ENCODE measurements around the gene CBLB.

Gene CBLB

DNA sequence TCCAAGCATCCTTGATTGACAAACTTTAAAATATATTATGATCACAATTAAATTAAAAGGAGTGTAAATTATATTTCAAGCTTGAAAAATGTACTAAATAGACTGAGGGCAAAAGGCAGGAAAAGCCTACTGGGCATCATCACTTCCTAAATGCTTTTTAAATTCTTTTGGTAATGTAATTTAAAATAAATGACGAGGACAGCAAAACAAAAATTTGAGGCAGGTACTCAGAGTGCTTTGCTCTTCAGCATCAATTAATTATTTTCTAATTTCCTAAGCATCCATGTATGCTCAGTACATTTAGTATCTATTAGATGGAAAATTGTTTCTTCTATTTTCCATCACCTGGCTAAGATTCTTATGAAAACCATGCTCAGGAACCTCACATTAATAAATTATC lies 5.2 kb downstream of the CBLB start:
- TF ChIP-seq, protein P1, sequence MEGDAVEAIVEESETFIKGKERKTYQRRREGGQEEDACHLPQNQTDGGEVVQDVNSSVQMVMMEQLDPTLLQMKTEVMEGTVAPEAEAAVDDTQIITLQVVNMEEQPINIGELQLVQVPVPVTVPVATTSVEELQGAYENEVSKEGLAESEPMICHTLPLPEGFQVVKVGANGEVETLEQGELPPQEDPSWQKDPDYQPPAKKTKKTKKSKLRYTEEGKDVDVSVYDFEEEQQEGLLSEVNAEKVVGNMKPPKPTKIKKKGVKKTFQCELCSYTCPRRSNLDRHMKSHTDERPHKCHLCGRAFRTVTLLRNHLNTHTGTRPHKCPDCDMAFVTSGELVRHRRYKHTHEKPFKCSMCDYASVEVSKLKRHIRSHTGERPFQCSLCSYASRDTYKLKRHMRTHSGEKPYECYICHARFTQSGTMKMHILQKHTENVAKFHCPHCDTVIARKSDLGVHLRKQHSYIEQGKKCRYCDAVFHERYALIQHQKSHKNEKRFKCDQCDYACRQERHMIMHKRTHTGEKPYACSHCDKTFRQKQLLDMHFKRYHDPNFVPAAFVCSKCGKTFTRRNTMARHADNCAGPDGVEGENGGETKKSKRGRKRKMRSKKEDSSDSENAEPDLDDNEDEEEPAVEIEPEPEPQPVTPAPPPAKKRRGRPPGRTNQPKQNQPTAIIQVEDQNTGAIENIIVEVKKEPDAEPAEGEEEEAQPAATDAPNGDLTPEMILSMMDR (IDR thresholded peaks at IDR 0.05; ENCODE audit: insufficient read depth, low read length, missing control alignments), result no peak
- ChIA-PET CTCF (interaction anchor here (1.2 kb wide), 1 partner anchor 258 kb away, joined by 3 read pairs; no protein-coding TSS in a partner anchor), POLR2A (interaction anchor here (1.1 kb wide), 1 partner anchor 10 kb away, joined by 4 read pairs; no protein-coding TSS in a partner anchor)
- no peak overlapping the region for H3K4me3 ChIP-seq (ENCODE audit: low read depth, low read length)
- no peak for DNase-seq (ENCODE audit: low read depth, low spot score)

DNA sequence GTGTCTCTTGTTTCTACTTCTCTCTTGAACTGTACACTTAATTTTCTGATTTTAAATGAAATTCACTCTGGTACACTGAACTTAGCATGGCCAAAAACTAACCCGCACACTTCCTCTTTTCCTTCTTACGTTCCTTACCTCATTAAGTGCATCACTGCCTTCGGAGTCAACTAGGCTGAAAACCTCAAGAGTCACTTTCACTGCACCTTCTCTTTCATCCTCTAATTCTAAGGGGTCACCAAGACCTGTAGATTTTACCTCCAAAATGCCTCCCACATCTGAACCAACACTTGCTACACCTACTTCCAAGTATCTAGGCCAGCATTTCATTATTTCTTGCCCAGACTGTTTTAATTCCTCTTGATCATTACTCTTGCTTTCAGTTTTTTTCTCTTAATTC lies 6.6 kb downstream of the CBLB start:
- no peak for DNase-seq (ENCODE audit: low read depth, low spot score)
- TF ChIP-seq, protein P1 (IDR thresholded peaks at IDR 0.05; ENCODE audit: insufficient read depth, low read length, missing control alignments), result no peak
- ChIA-PET CTCF (interaction anchor here (0.7 to 1.3 kb wide), 3 partner anchors 15 to 259 kb away, joined by 3 read pairs; no protein-coding TSS in a partner anchor), POLR2A (no interaction called here)
- H3K4me3 ChIP-seq (ENCODE audit: low read depth, low read length), result no peak overlapping the region

DNA sequence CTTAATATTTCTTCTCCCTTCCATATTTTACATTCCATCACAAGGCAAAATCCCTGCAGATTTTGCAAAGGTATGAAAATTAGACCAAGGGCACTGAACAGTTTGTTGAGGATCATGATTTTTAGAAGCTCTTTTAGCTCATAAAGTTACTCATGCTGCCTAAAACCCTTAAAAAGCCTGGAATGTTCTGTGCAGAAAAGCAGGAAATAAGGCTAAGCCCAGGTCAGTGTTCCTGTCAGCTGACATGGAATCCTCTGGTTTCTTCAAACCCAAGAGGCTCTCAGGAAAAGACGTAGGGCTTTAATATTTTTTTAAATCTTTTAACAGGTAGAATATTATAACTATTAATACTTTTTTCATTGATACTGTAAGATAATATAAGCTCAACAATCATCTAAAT lies 8.2 kb downstream of the CBLB start:
- no peak for DNase-seq (ENCODE audit: low read depth, low spot score)
- TF ChIP-seq, protein P1 (IDR thresholded peaks at IDR 0.05; ENCODE audit: insufficient read depth, low read length, missing control alignments), result no peak
- CTCF ChIA-PET, result no interaction called here
- H3K4me3 ChIP-seq (ENCODE audit: low read depth, low read length), result no peak overlapping the region
- POLR2A ChIA-PET, result no interaction called here

DNA sequence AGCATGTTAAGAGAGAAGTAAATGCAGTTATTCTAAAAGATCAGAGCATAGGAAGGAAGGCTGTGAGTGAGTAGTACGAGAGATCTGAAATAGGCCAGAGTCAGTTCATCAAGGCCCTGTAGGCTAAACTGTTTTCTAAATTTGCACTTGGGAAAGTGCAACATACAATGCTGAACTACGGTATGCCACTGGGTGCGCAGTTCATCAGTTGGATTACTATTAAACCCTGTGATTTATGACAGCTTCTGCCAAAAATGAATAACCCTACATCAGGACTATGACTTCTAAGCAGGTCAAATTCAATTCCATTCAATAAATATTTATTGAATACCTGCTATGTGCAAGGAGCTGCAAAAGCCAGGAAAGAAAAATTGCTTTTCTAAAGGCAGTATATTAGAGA lies 10.8 kb downstream of the CBLB start:
- ChIA-PET POLR2A (interaction anchor here (0.7 kb wide), 1 partner anchor 9 kb away, joined by 3 read pairs; no protein-coding TSS in a partner anchor), CTCF (no interaction called here)
- H3K4me3 ChIP-seq (ENCODE audit: low read depth, low read length), result no peak overlapping the region
- DNase-seq (ENCODE audit: low read depth, low spot score), result no peak
- TF ChIP-seq, protein P1 (IDR thresholded peaks at IDR 0.05; ENCODE audit: insufficient read depth, low read length, missing control alignments), result no peak

DNA sequence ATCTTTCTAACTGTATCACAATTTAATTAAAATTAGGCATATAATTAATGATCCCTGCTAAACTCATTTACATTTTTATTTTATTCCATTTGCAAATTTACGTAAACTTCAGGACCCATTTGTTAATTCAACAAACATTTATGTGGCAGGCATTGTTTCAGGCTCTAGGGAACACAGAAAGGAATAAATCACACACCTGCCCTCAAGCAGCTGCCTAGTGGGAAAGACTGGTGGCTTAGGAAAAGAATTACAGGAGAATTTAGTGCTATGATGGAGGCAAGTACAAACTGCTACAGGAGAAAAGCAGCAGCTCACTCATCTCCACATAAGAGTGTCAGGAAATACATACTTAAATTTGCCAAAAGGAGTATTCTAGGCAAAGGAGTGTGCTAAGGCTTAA lies 11.2 kb downstream of the CBLB start:
- no peak overlapping the region for H3K4me3 ChIP-seq (ENCODE audit: low read depth, low read length)
- CTCF ChIA-PET, result interaction anchor here (1.2 kb wide), 1 partner anchor 20 kb away, joined by 4 read pairs; no protein-coding TSS in a partner anchor
- DNase-seq (ENCODE audit: low read depth, low spot score), result no peak
- POLR2A ChIA-PET, result interaction anchor here (0.7 kb wide), 1 partner anchor 10 kb away, joined by 3 read pairs; no protein-coding TSS in a partner anchor
- TF ChIP-seq, protein P1 (IDR thresholded peaks at IDR 0.05; ENCODE audit: insufficient read depth, low read length, missing control alignments), result no peak

DNA sequence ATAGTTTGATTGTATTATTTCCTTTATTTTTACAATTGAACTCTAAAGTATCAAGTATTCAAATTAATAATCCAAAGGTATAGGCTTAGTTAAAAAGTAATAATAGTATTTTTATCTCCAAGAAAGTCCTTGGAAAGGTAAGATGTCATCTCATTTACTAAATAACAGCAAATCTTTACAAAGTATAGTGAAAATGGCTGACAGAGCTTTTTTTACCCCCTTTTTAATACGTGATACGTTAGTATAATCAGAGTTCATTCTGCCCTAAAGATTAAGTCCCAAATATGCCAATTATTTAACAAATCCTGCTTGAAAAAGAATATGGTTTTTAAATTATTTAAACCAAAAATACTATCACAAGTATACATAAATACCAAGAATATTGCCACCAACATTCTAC lies 12.2 kb downstream of the CBLB start:
- POLR2A ChIA-PET, result no interaction called here
- no peak overlapping the region for H3K4me3 ChIP-seq (ENCODE audit: low read depth, low read length)
- DNase-seq (ENCODE audit: low read depth, low spot score), result no peak
- CTCF ChIA-PET, result interaction anchor here (1.2 kb wide), 1 partner anchor 19 kb away, joined by 4 read pairs; no protein-coding TSS in a partner anchor
- TF ChIP-seq, protein P1 (IDR thresholded peaks at IDR 0.05; ENCODE audit: insufficient read depth, low read length, missing control alignments), result no peak

All from AG04449 (cell line).